PC-3 (cell line): ENCODE results near the gene TNIP1.

Source experiments
- EZH2 ChIP-seq: fragments of 300-600 bp; sonication (generic); IDR thresholded peaks from one replicate; pipeline ENCODE4 v1.6.1; 2017; ENCODE audit warnings: antibody characterized with exemption, mild to moderate bottlenecking, low read length; ENCODE audit not compliant: unreplicated experiment
- EZH2phosphoT487 ChIP-seq: fragments of 300-600 bp; sonication (generic); IDR thresholded peaks from 2 replicates; pipeline ENCODE4 v1.6.1; 2018; ENCODE audit warnings: mild to moderate bottlenecking, antibody characterized with exemption, low read length, borderline replicate concordance
- TF ChIP-seq, protein P1 (sequence below): fragments of 300-600 bp; sonication (generic); conservative IDR thresholded peaks from 2 replicates; pipeline ENCODE4 v1.5.1; 2017; ENCODE audit warnings: antibody characterized with exemption, low read depth, mild to moderate bottlenecking, low read length

DNA sequence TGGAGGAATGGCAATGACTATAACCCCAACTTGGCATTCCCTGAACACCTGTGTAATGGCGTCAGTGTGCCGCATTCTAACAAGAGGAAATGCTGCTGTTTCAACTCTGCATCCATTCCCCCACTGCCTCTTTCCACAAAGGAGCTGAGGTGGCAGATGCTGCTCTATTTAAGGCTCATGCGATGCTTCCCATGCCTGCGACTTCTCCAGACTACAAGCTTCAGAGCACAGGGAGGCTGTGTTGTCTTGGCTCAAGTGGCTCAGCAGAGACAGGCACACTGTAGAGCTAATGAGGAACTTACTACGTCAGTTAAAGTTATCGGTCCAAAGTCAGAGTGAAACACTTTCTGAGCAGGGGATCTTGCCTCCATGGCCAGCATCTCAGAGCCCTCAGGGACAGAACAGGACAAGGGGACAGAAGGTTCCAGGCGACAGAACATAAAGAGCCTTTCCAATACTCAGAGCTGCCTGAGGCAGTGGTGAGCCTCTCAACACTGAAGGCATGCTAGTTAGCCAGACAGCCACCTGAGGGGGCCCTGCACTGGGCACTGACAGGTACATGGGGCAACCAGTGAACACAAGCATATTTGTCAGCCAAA lies 21.8 kb downstream of the TNIP1 start:
- TF ChIP-seq, protein P1, sequence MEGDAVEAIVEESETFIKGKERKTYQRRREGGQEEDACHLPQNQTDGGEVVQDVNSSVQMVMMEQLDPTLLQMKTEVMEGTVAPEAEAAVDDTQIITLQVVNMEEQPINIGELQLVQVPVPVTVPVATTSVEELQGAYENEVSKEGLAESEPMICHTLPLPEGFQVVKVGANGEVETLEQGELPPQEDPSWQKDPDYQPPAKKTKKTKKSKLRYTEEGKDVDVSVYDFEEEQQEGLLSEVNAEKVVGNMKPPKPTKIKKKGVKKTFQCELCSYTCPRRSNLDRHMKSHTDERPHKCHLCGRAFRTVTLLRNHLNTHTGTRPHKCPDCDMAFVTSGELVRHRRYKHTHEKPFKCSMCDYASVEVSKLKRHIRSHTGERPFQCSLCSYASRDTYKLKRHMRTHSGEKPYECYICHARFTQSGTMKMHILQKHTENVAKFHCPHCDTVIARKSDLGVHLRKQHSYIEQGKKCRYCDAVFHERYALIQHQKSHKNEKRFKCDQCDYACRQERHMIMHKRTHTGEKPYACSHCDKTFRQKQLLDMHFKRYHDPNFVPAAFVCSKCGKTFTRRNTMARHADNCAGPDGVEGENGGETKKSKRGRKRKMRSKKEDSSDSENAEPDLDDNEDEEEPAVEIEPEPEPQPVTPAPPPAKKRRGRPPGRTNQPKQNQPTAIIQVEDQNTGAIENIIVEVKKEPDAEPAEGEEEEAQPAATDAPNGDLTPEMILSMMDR = no peak
- TF ChIP-seq EZH2 (no peak), EZH2phosphoT487 (no peak)
